GM18909 (cell line): ENCODE data around the gene IGLL5.

ENCODE experiments used
- ATAC-seq: cut with Tn5 transposase; IDR thresholded peaks from one replicate; pipeline ENCODE4 v1.9.1; 2021; ENCODE audit warnings: mild to moderate bottlenecking; ENCODE audit not compliant: unreplicated experiment, poor library complexity

The IGLL5 gene

GRCh38 chr22:22935056-22935545 lies 47.5 kb downstream of the IGLL5 start:
- peak; percentile 38 for ATAC-seq

GRCh38 chr22:22935546-22936157 lies 48.0 kb downstream of the IGLL5 start:
- ATAC-seq: peak; percentile 88

- no peak for ATAC-seq
These were observed 48.7 kb downstream of the IGLL5 start for GRCh38 chr22:22936180-22936914.

GRCh38 chr22:22936915-22937656 lies 49.5 kb downstream of the IGLL5 start:
- ATAC-seq: no peak

GRCh38 chr22:22937894-22938480 lies 50.4 kb downstream of the IGLL5 start:
- ATAC-seq: no peak

GRCh38 chr22:22938672-22939587 lies 51.3 kb downstream of the IGLL5 start:
- no peak for ATAC-seq

GRCh38 chr22:22939588-22940368 lies 52.2 kb downstream of the IGLL5 start:
- ATAC-seq: no peak

GRCh38 chr22:22940961-22941605 lies 53.5 kb downstream of the IGLL5 start:
- no peak for ATAC-seq

GRCh38 chr22:22941831-22942510 lies 54.4 kb downstream of the IGLL5 start:
- ATAC-seq: no peak

- ATAC-seq: no peak
These were observed 55.1 kb downstream of the IGLL5 start for GRCh38 chr22:22942511-22943329.

- no peak for ATAC-seq
These were observed 56.1 kb downstream of the IGLL5 start for GRCh38 chr22:22943521-22944267.

GRCh38 chr22:22944268-22944985 lies 56.8 kb downstream of the IGLL5 start:
- no peak for ATAC-seq

- no peak for ATAC-seq
These were observed 57.6 kb downstream of the IGLL5 start for GRCh38 chr22:22945195-22945594.
